ENCODE data around the gene TTC7B. TPM values are rescaled to one million over a fixed set of nuclear protein-coding genes. Genes with fewer than 3 reads are reported as not detected.

TTC7B gene
- total and polyA plus RNA-seq, 2 of the 8 experiments (the other 6 are each of a cell fraction or from before 2014, with no cell fraction given), result 23.7 to 34.0 TPM

DNA sequence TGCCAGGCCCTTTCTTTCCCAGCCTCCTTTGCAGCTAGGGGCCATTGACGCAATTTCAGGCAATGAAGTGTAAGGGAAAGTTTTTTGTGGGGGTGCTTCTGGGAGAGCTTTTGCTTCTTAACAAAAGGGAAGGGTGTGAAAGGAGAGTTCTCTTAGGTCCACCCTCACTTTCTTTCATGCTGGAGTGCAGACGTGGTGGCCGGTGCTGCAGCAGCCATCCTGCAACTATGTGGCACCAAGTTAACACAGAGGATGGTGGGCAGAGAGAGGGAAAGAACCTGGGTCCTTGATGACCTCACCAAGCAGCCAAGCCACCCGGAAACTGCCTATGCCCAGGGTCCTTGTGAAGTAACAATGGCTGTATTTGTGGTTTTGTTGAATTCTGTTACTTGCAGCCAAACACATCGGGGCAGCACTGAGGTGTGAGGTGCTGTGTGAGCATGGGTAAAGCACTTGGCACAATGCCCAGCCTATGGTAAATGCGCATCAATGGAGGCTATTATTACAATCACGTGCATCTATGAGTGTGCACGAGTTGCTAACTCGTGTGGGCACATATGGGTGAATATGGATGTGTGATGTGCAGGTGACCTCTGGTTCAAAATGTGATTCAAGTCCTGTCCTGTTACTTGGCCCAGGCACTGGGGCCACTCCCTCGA lies 296.8 kb downstream of the TTC7B start:
- FAIRE-seq (no peak), DNase-seq (ENCODE audit: low read depth in 1 of 2, low spot score in 2 of 2) (no peak)
- no peak overlapping the region for H3K18ac ChIP-seq (ENCODE audit: extremely low read depth, low read length)
- H3K9me3 ChIP-seq (ENCODE audit: insufficient read depth in 2 of 2, low read depth in 1 of 2, low read length in 1 of 2), result no peaks in the 10 kb centered on the region
- 88% methylated on average over 10 of the region's 10 CpGs; no CpG with 5 or more reads in 1 of the 2 experiments for WGBS, 2 experiments (ENCODE audit: extremely low coverage in 1 of 2, insufficient coverage in 1 of 2, insufficient read length in 1 of 2, insufficient replicate concordance in 2 of 2, low coverage in 1 of 2, low lambda C conversion rate in 2 of 2, missing lambda C conversion rate in 1 of 2)
- no peaks in the 10 kb centered on the region; the same call in 1 of the 2 replicates for H3K79me1 ChIP-seq (ENCODE audit: low read depth, low read length)
- no peak overlapping the region; the same call in 1 of the 2 replicates for H2BK15ac ChIP-seq (ENCODE audit: low read length)
- no peak overlapping the region for H2BK5ac ChIP-seq (ENCODE audit: low read depth, low read length)
- H2BK120ac ChIP-seq (replicated peaks; ENCODE audit: low read depth, low read length), result no peak overlapping the region
- H3K4me1 ChIP-seq (replicated peaks in 1 of 4; ENCODE audit: control insufficient read depth in 3 of 4, insufficient read depth in 4 of 4, low read length in 3 of 4), result peaks cover 0 to 9% (median 6%) of the 10 kb centered on the region in 4 experiments; a peak in 6 of 7 replicates
- H4K8ac ChIP-seq (ENCODE audit: extremely low read depth, insufficient read depth, low read length), result no peak overlapping the region
- H3K27me3 ChIP-seq (replicated peaks in 1 of 4; ENCODE audit: control insufficient read depth in 3 of 4, extremely low read depth in 1 of 4, insufficient read depth in 3 of 4, low read length in 3 of 4), result no peaks in the 10 kb centered on the region
- no peak overlapping the region for H3K56ac ChIP-seq (replicated peaks; ENCODE audit: insufficient read length, low read depth, low read length)
- H2AK5ac ChIP-seq (ENCODE audit: low read depth, low read length), result no peak overlapping the region
- H3K9ac ChIP-seq (replicated peaks in 1 of 4; ENCODE audit: extremely low read depth in 1 of 4, low read depth in 3 of 4, low read length in 3 of 4), result no peak overlapping the region
- H3K23me2 ChIP-seq (ENCODE audit: low read depth, low read length), result no peaks in the 10 kb centered on the region
- H3K36me3 ChIP-seq (ENCODE audit: control insufficient read depth in 2 of 4, insufficient read depth in 4 of 4, low read length in 3 of 4), result no peaks in the 10 kb centered on the region
- ChIA-PET CTCF (ENCODE audit: partially characterized antibody) (interaction anchor here (0.8 to 4.1 kb wide), 24 partner anchors 8 to 229 kb away, joined by 3 to 23 read pairs (median 4); no protein-coding TSS in a partner anchor), POLR2A (ENCODE audit: partially characterized antibody) (interaction anchor here (0.6 kb wide), 1 partner anchor 16 kb away, joined by 3 read pairs; no protein-coding TSS in a partner anchor)
- no peak overlapping the region for H3K23ac ChIP-seq (ENCODE audit: insufficient read length)
- TF ChIP-seq CEBPB (IDR thresholded peaks at IDR 0.05; ENCODE audit: low read depth, low read length) (no peak), KDM1A (IDR thresholded peaks at IDR 0.05; ENCODE audit: borderline replicate concordance, low read length) (peak; percentile 76; the same call in 1 of the 2 replicates)
- no peak overlapping the region for H3K4me2 ChIP-seq (ENCODE audit: insufficient read depth in 1 of 2, low read depth in 2 of 2, low read length in 2 of 2)
- no peak overlapping the region for H3K14ac ChIP-seq (ENCODE audit: insufficient read length)
- no peak overlapping the region for H3K4ac ChIP-seq (replicated peaks; ENCODE audit: insufficient read length, low read depth, low read length)
- no peak overlapping the region for H2AFZ ChIP-seq (ENCODE audit: low read length)
- H4K20me1 ChIP-seq (replicated peaks in 1 of 2; ENCODE audit: control insufficient read depth in 1 of 2, insufficient read depth in 2 of 2, low read length in 2 of 2), result no peaks in the 10 kb centered on the region
- H2BK12ac ChIP-seq (ENCODE audit: low read depth, low read length), result no peak overlapping the region
- H3K79me2 ChIP-seq (ENCODE audit: control insufficient read depth in 1 of 2, insufficient read depth in 2 of 2, low read length in 2 of 2), result no peaks in the 10 kb centered on the region
- H3K27ac ChIP-seq (ENCODE audit: low read depth, low read length), result no peak overlapping the region
- no peak overlapping the region for H3K4me3 ChIP-seq (ENCODE audit: extremely low read depth in 1 of 4, insufficient read depth in 2 of 4, low read depth in 3 of 4, low read length in 4 of 4)
- no peak overlapping the region for H4K91ac ChIP-seq (replicated peaks; ENCODE audit: insufficient read length, low read length)
- H2BK20ac ChIP-seq (ENCODE audit: low read length), result no peak overlapping the region
- H4K5ac ChIP-seq (ENCODE audit: insufficient read length, low read depth, low read length), result no peak overlapping the region
